K562 (cell line): ENCODE results near the gene PIP4K2C. TPM values are rescaled to one million over a fixed set of nuclear protein-coding genes. Genes with fewer than 3 reads are reported as not detected.

Experiments used
- ATAC-seq: fragments of 200-7000 bp; cut with Tn5 transposase; 3 replicates; pipeline ENCODE4 v1.9.1; 2020; ENCODE audit warnings: moderate library complexity
- BruUV-seq: library from RNA; stranded (reverse); fragments of 400-500 nt; replicated peaks from 2 replicates; lab custom pipeline; 2021; lab: Mats Ljungman, UMichigan
- CTCF ChIA-PET: fragments of 300-600 bp; formaldehyde crosslinking; extraction: SDS; loops from one replicate; lab custom pipeline; 2021; ENCODE audit warnings: low intra/inter-chr PET ratio; lab: Yijun Ruan, JAX
- POLR2A ChIA-PET: fragments of 300-600, 350-650 bp; sonication (Branson Sonifier 250); formaldehyde crosslinking; extraction: SDS; loops from one replicate; lab custom pipeline; 2021; ENCODE audit warnings: antibody characterized with exemption, inconsistent platforms; lab: Yijun Ruan, JAX
- DNase-seq, 4 experiments: peaks; one replicate each; pipeline versions ENCODE4 v3.0.0 to v3.0.0-alpha.2; 2011 to 2018; ENCODE audit warnings: low spot score in 3 of 4, mixed read lengths in 3 of 4; ENCODE audit errors: extremely low read depth in 1 of 4
- FAIRE-seq: peaks from 2 replicates; lab custom pipeline; 2011; peaks lifted over from hg19 to GRCh38; lab: Jason Lieb, UNC
- H2AFZ ChIP-seq: 2 replicates; pipeline ENCODE4 v1.6.0; 2011; ENCODE audit warnings: low read depth, low read length, control low read depth, inconsistent platforms
- H3K27ac ChIP-seq: fragments of 200-600 bp; 3 replicates; pipeline ENCODE4 v1.8.0; 2011; ENCODE audit warnings: low read depth, mild to moderate bottlenecking, control low read depth, inconsistent platforms, low read length, moderate library complexity, mixed read lengths; ENCODE audit errors: extremely low read depth
- H3K27me3 ChIP-seq, 2 experiments: fragments of 300-600 bp in 1 of 2; 2 replicates in 1 of 2; 3 replicates in 1 of 2; pipeline versions ENCODE4 v1.6.0 to v1.8.0; 2011; ENCODE audit warnings: inconsistent platforms in 2 of 2, low read length in 2 of 2, mild to moderate bottlenecking in 1 of 2, mixed read lengths in 1 of 2, moderate library complexity in 1 of 2; ENCODE audit not compliant: control insufficient read depth in 2 of 2, insufficient read depth in 2 of 2
- H3K36me3 ChIP-seq: fragments of 300-600 bp; 3 replicates; pipeline ENCODE4 v1.8.0; 2011; ENCODE audit warnings: mild to moderate bottlenecking, low read length, inconsistent platforms; ENCODE audit not compliant: control insufficient read depth, insufficient read depth
- H3K4me1 ChIP-seq, 2 experiments: fragments of 200-600 bp in 1 of 2; replicated peaks in 1 of 2; 2 replicates in 1 of 2; 3 replicates in 1 of 2; pipeline versions ENCODE4 v1.5.1 to v1.8.0; 2011; ENCODE audit warnings: inconsistent platforms in 2 of 2, low read length in 2 of 2, mild to moderate bottlenecking in 1 of 2, mixed read lengths in 1 of 2, moderate library complexity in 1 of 2; ENCODE audit not compliant: control insufficient read depth in 2 of 2, insufficient read depth in 2 of 2
- H3K4me2 ChIP-seq: 2 replicates; pipeline ENCODE4 v1.6.1; 2011; ENCODE audit warnings: low read length, control low read depth, inconsistent platforms, mixed read lengths; ENCODE audit not compliant: insufficient read depth
- H3K4me3 ChIP-seq: fragments of 200-600 bp; sonication (generic), shearing (Covaris generic); 2 replicates; pipeline ENCODE4 v1.5.1; 2016; ENCODE audit warnings: control low read depth, inconsistent platforms
- H3K79me2 ChIP-seq: fragments of 200-600 bp; 3 replicates; pipeline ENCODE4 v1.8.0; 2011; ENCODE audit warnings: low read length, inconsistent platforms; ENCODE audit not compliant: control insufficient read depth, insufficient read depth
- H3K9ac ChIP-seq, 2 experiments: 2 replicates each; pipeline versions ENCODE4 v1.6.0 to v1.6.1; 2011; ENCODE audit warnings: low read depth in 2 of 2, low read length in 2 of 2, control low read depth in 1 of 2, inconsistent platforms in 1 of 2, mild to moderate bottlenecking in 1 of 2, mixed read lengths in 1 of 2; ENCODE audit not compliant: insufficient read depth in 1 of 2
- H3K9me1 ChIP-seq: one replicate; pipeline ENCODE4 v1.6.0; 2011; ENCODE audit warnings: inconsistent platforms, mild to moderate bottlenecking, low read length, moderate library complexity; ENCODE audit not compliant: control insufficient read depth, insufficient read depth
- H3K9me3 ChIP-seq: replicated peaks from 2 replicates; pipeline ENCODE4 v1.5.1; 2011; ENCODE audit warnings: low read depth, low read length, inconsistent platforms; ENCODE audit not compliant: control insufficient read depth, insufficient read depth
- H4K20me1 ChIP-seq: replicated peaks from 2 replicates; pipeline ENCODE4 v1.6.1; 2011; ENCODE audit warnings: low read length, inconsistent platforms, mixed read lengths; ENCODE audit not compliant: control insufficient read depth, insufficient read depth
- GABPA ChIP-seq: fragments of 200-800 bp; sonication (Bioruptor generic); conservative IDR thresholded peaks from 2 replicates; pipeline ENCODE4 v1.6.1; 2016; ENCODE audit warnings: low read depth, missing genetic modification characterization, missing compliant biosample characterization
- LCOR ChIP-seq: sonication (generic); formaldehyde crosslinking; IDR thresholded peaks from 2 replicates; pipeline ENCODE4 v1.8.0; 2022; ENCODE audit warnings: mild to moderate bottlenecking, missing genetic modification reagents
- PRDM10 ChIP-seq: fragments of 450-650 bp; IDR thresholded peaks from 2 replicates; pipeline ENCODE4 v1.6.1; 2018; ENCODE audit not compliant: partially characterized antibody
- SPI1 ChIP-seq: IDR thresholded peaks from 2 replicates; pipeline ENCODE4 v1.6.1; 2011; ENCODE audit warnings: low read depth, low read length, control low read depth, borderline replicate concordance
- VEZF1 ChIP-seq: fragments of 200-800 bp; sonication (Bioruptor generic); IDR thresholded peaks from 2 replicates; pipeline ENCODE4 v1.6.1; 2017; ENCODE audit warnings: missing genetic modification characterization, missing compliant biosample characterization
- ZBTB7A ChIP-seq: IDR thresholded peaks from 2 replicates; pipeline ENCODE4 v1.6.1; 2011; ENCODE audit warnings: low read depth, mild to moderate bottlenecking, low read length, moderate library complexity, borderline replicate concordance; ENCODE audit not compliant: control insufficient read depth
- ZNF609 ChIP-seq: sonication (generic); formaldehyde crosslinking; IDR thresholded peaks from 2 replicates; pipeline ENCODE4 v1.8.1; 2023; ENCODE audit warnings: missing genetic modification reagents, mild to moderate bottlenecking, borderline replicate concordance
- WGBS: fragments of 100-300 bp; shearing (Covaris generic); methylation state at CpG from one replicate; pipeline ENCODE4 v1.1.6; 2016; ENCODE audit warnings: low coverage, mixed read lengths; ENCODE audit not compliant: insufficient coverage; ENCODE audit errors: missing lambda C conversion rate; 5-methylcytosine and 5-hydroxymethylcytosine counted together
- in situ Hi-C: fragments of 300-500 bp; cut with MboI; formaldehyde crosslinking; loops from 4 replicates; pipeline ENCODE4 v1.15.0; 2018; ENCODE audit warnings: inconsistent platforms, mixed read lengths
- intact Hi-C: fragments of 100-400 bp; cut with micrococcal nuclease; formaldehyde crosslinking; loops from 2 replicates; pipeline ENCODE4 v1.14.2; 2022
- polyA plus RNA-seq, 8 experiments: library from polyadenylated mRNA; depleted of rRNA in 4 of 8; stranded (reverse) in 5 of 8; unstranded in 3 of 8; fragments of >200 nt; fragmentation: Nextera tagmentation in 2 of 8; fragmentation: Illumina TruSeq in 1 of 8; extraction: Ambion mirVana in 2 of 8; extraction: Trizol in 1 of 8; gene quantifications; 2 replicates each; pipeline versions ENCODE4 v1.2.1 to v1.2.3, GENCODE V29; 2011 to 2014; ENCODE audit warnings: inconsistent platforms in 1 of 8, missing spikeins in 1 of 8
- total RNA-seq, 7 experiments: library from RNA; depleted of rRNA in 6 of 7; stranded (reverse); fragments of >200 nt in 6 of 7; fragmentation: Illumina TruSeq in 2 of 7; extraction: Trizol in 2 of 7; gene quantifications; 2 replicates each; pipeline versions ENCODE4 v1.2.1 to v1.2.3, GENCODE V29; 2011 to 2021; ENCODE audit warnings: low replicate concordance in 1 of 7

PIP4K2C gene
- total and polyA plus RNA-seq, 9 of the 15 experiments (the other 6 are each of a cell fraction or from before 2014, with no cell fraction given), result 9.0 to 41.4 (median 18.3) TPM

GRCh38 chr12:57611827-57612710 lies 21.1 kb downstream of the PIP4K2C start:
- H3K4me1 ChIP-seq, result peaks cover 50 to 57% of the 10 kb centered on the region in 2 experiments
- peaks cover 4% of the 10 kb centered on the region for H3K9me1 ChIP-seq
- ChIA-PET POLR2A (interaction anchor here (0.8 to 1.7 kb wide), 6 partner anchors 8 to 96 kb away, joined by 3 to 6 read pairs (median 4); partner anchors contain the start of genes DDIT3 and DTX3), CTCF (no interaction called here)
- peak overlapping the region; percentile 65 for H3K4me3 ChIP-seq
- BruUV-seq, result TSS peak; percentile 79
- in situ Hi-C loops (no loop called here), intact Hi-C loops (no loop called here)
- 32% methylated on average over 6 of the region's 23 CpGs for WGBS
- no peak for ATAC-seq
- FAIRE-seq, result no peak
- H3K79me2 ChIP-seq, result peaks cover 2% of the 10 kb centered on the region; the same call in 2 of the 3 replicates
- H3K27me3 ChIP-seq, result no peaks in the 10 kb centered on the region
- no peak for DNase-seq
- peak overlapping the region; percentile 67 for H3K4me2 ChIP-seq
- 0 out of 2 replicates have a peak, but pooled peaks have one; percentile 8 for TF ChIP-seq ZBTB7A
- 0 out of 2 replicates have a peak, but pooled peaks have one; percentile 2 for TF ChIP-seq SPI1
- peak; percentile 12; the same call in 1 of the 2 replicates for TF ChIP-seq GABPA (tag)
- peak; percentile 93 for TF ChIP-seq PRDM10
- TF ChIP-seq ZNF609 (CRISPR knock-in tag), result no peak
- peak; percentile 12 for TF ChIP-seq VEZF1 (CRISPR knock-in tag)
- no peak for TF ChIP-seq LCOR (CRISPR knock-in tag)
- H3K36me3 ChIP-seq, result peaks cover 16% of the 10 kb centered on the region; the same call in 2 of the 3 replicates
- H2AFZ ChIP-seq, result peak overlapping the region; percentile 35; the same call in 1 of the 2 replicates
- H3K27ac ChIP-seq, result peak overlapping the region; percentile 72
- H3K9ac ChIP-seq, result peak overlapping the region; percentile 55 to 89
- no peaks in the 10 kb centered on the region for H3K9me3 ChIP-seq
- no peaks in the 10 kb centered on the region for H4K20me1 ChIP-seq
